ENCODE results near the gene U2SURP.

Gene U2SURP

GRCh38 chr3:142972092-142972753 is 29.1 kb upstream of the U2SURP start:
- Histone ChIP-seq H3K4me3 (ENCODE audit: insufficient read depth, low read length, poor library complexity, severe bottlenecking) (no peak overlapping the region), H3K9me2 (replicated peaks; ENCODE audit: insufficient read depth, low read length) (no peaks in the 10 kb centered on the region), H3K9me3 (ENCODE audit: insufficient read depth, low read length) (no peaks in the 10 kb centered on the region), H3K4me2 (ENCODE audit: low read depth, low read length, poor library complexity, severe bottlenecking) (no peak overlapping the region), H2AFZ (ENCODE audit: low read depth, low read length, severe bottlenecking) (no peak overlapping the region), H3K27me3 (ENCODE audit: low read length) (no peaks in the 10 kb centered on the region), H3K36me3 (ENCODE audit: low read length) (no peaks in the 10 kb centered on the region), H3F3A (ENCODE audit: insufficient read depth) (no peaks in the 10 kb centered on the region), H3K27ac (ENCODE audit: low read depth, low read length) (no peak overlapping the region), H4K20me1 (ENCODE audit: low read depth, low read length) (no peaks in the 10 kb centered on the region), H3K79me2 (ENCODE audit: insufficient read depth, low read length) (no peaks in the 10 kb centered on the region), H3K9ac (ENCODE audit: low read length) (no peak overlapping the region)
- TF ChIP-seq, protein P1, sequence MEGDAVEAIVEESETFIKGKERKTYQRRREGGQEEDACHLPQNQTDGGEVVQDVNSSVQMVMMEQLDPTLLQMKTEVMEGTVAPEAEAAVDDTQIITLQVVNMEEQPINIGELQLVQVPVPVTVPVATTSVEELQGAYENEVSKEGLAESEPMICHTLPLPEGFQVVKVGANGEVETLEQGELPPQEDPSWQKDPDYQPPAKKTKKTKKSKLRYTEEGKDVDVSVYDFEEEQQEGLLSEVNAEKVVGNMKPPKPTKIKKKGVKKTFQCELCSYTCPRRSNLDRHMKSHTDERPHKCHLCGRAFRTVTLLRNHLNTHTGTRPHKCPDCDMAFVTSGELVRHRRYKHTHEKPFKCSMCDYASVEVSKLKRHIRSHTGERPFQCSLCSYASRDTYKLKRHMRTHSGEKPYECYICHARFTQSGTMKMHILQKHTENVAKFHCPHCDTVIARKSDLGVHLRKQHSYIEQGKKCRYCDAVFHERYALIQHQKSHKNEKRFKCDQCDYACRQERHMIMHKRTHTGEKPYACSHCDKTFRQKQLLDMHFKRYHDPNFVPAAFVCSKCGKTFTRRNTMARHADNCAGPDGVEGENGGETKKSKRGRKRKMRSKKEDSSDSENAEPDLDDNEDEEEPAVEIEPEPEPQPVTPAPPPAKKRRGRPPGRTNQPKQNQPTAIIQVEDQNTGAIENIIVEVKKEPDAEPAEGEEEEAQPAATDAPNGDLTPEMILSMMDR (IDR thresholded peaks at IDR 0.05; ENCODE audit: insufficient read depth, low read length, poor library complexity, severe bottlenecking), result no peak
- TF ChIP-seq EZH2phosphoT487 (conservative IDR thresholded peaks at IDR 0.05; ENCODE audit: low read length), result no peak

- Histone ChIP-seq H3K4me2 (ENCODE audit: low read depth, low read length, poor library complexity, severe bottlenecking) (no peak overlapping the region), H3K4me3 (ENCODE audit: insufficient read depth, low read length, poor library complexity, severe bottlenecking) (no peak overlapping the region), H3K27ac (ENCODE audit: low read depth, low read length) (no peak overlapping the region), H3K9me2 (replicated peaks; ENCODE audit: insufficient read depth, low read length) (no peaks in the 10 kb centered on the region), H4K20me1 (ENCODE audit: low read depth, low read length) (no peaks in the 10 kb centered on the region), H2AFZ (ENCODE audit: low read depth, low read length, severe bottlenecking) (no peak overlapping the region), H3K79me2 (ENCODE audit: insufficient read depth, low read length) (no peaks in the 10 kb centered on the region), H3K9ac (ENCODE audit: low read length) (no peak overlapping the region), H3K36me3 (ENCODE audit: low read length) (no peaks in the 10 kb centered on the region), H3F3A (ENCODE audit: insufficient read depth) (no peaks in the 10 kb centered on the region), H3K27me3 (ENCODE audit: low read length) (no peaks in the 10 kb centered on the region), H3K9me3 (ENCODE audit: insufficient read depth, low read length) (no peaks in the 10 kb centered on the region)
- TF ChIP-seq EZH2phosphoT487 (conservative IDR thresholded peaks at IDR 0.05; ENCODE audit: low read length), result no peak
- TF ChIP-seq, protein P1 (IDR thresholded peaks at IDR 0.05; ENCODE audit: insufficient read depth, low read length, poor library complexity, severe bottlenecking), result no peak
These were observed 28.0 kb upstream of the U2SURP start for GRCh38 chr3:142973217-142974009.

- Histone ChIP-seq H3K27ac (ENCODE audit: low read depth, low read length) (no peak overlapping the region), H3K4me2 (ENCODE audit: low read depth, low read length, poor library complexity, severe bottlenecking) (no peak overlapping the region), H2AFZ (ENCODE audit: low read depth, low read length, severe bottlenecking) (no peak overlapping the region), H3K9me3 (ENCODE audit: insufficient read depth, low read length) (no peaks in the 10 kb centered on the region), H3K36me3 (ENCODE audit: low read length) (no peaks in the 10 kb centered on the region), H3K79me2 (ENCODE audit: insufficient read depth, low read length) (no peaks in the 10 kb centered on the region), H4K20me1 (ENCODE audit: low read depth, low read length) (no peaks in the 10 kb centered on the region), H3K4me3 (ENCODE audit: insufficient read depth, low read length, poor library complexity, severe bottlenecking) (no peak overlapping the region), H3K9me2 (replicated peaks; ENCODE audit: insufficient read depth, low read length) (no peaks in the 10 kb centered on the region), H3F3A (ENCODE audit: insufficient read depth) (no peaks in the 10 kb centered on the region), H3K27me3 (ENCODE audit: low read length) (no peaks in the 10 kb centered on the region), H3K9ac (ENCODE audit: low read length) (no peak overlapping the region)
- TF ChIP-seq, protein P1 (IDR thresholded peaks at IDR 0.05; ENCODE audit: insufficient read depth, low read length, poor library complexity, severe bottlenecking), result no peak
- no peak for TF ChIP-seq EZH2phosphoT487 (conservative IDR thresholded peaks at IDR 0.05; ENCODE audit: low read length)
These were observed 25.9 kb upstream of the U2SURP start for GRCh38 chr3:142975316-142975995.

Data from SU-DHL-6 (cell line).